NOMO-1 treated with DMSO at 0.1 percent for 48 hours (cell line): ENCODE results near the gene CENPB.
"Not testable (repeated sequence)": the region's sequence is repeated elsewhere in the genome, so short reads cannot be mapped to it uniquely, and the experiment has no call there.

Experiments used
- DNase-seq: peaks from one replicate; lab custom pipeline; 2025; ENCODE audit not compliant: unreplicated experiment; lab: John Stamatoyannopoulos, UW

Gene CENPB, protein sequence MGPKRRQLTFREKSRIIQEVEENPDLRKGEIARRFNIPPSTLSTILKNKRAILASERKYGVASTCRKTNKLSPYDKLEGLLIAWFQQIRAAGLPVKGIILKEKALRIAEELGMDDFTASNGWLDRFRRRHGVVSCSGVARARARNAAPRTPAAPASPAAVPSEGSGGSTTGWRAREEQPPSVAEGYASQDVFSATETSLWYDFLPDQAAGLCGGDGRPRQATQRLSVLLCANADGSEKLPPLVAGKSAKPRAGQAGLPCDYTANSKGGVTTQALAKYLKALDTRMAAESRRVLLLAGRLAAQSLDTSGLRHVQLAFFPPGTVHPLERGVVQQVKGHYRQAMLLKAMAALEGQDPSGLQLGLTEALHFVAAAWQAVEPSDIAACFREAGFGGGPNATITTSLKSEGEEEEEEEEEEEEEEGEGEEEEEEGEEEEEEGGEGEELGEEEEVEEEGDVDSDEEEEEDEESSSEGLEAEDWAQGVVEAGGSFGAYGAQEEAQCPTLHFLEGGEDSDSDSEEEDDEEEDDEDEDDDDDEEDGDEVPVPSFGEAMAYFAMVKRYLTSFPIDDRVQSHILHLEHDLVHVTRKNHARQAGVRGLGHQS

DNA sequence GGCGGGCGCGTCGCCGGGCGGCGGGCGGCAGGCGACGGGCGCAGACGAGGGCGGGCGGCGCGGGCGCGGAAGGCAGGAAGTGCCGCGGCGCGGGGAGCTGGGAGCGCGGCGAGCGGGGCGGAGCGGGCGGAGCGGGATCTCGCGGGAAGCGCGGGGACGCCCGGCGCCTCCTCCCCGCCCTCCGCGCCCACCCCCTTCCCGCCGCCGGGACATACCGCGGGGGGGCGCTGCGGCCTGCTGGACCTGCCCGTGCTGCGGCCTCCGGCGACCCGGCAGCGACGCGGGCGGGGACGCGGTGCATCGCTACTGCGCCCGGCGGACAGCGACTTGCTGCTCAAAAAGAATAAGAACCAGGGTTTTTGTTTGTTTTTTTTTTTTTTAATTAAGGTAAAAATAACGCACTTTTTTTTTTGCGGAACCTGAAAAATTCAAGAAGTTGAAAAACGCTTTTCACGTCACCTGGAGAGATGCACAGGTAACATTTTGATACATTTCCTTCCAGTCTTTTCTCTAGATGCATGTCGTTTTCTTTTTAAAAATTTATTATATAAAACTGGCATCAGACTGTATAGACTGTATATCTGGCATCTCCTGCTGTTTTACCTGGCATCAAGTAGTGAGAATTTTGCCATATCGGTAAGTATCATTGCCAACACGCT is at the start of gene CENPB:
Gene CENPB, minus strand, starts transcription at position 76 of the 659 bp plus-strand sequence. CDS start 257 bp downstream, outside the sequence.
- peak; percentile 86 for DNase-seq

DNA sequence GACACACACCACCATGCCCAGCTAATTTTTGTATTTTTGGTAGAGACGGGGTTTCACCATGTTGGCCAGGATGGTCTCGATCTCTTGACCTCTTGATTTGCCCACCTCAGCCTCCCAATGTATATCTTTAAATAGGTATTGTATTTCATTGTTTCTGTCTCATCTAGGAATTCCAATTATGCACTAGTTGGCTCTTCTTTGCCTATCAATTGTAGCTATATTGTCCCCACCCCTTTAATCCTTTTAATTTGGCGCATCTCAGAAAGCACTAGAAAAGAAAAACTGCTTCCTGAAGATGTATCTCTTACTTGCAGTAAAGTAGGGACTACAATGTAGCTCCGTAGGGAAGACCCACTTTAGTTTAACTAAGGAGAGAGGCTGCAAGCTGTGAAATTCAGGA is 49.6 kb upstream of the CENPB start:
- no peak for DNase-seq

DNA sequence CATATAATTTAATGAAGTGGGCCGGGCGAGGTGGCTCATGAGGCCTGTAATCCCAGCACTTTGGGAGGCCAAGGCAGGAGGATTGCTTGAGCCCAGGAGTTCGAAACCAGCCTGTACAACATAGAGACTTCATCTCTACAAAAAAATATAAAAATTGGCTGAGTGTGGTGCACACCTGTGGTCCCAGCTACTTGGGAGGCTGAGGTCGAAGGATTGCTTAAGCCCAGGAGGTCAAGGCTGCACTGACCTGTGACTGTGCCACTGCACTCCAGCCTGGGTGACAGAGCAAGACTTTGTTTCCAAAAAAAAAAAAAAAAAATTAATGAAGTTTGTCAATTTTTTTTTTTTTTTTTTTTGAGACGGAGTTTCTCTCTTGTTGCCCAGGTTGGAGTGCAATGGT is 43.4 kb upstream of the CENPB start:
- DNase-seq, result not testable (repeated sequence)

DNA sequence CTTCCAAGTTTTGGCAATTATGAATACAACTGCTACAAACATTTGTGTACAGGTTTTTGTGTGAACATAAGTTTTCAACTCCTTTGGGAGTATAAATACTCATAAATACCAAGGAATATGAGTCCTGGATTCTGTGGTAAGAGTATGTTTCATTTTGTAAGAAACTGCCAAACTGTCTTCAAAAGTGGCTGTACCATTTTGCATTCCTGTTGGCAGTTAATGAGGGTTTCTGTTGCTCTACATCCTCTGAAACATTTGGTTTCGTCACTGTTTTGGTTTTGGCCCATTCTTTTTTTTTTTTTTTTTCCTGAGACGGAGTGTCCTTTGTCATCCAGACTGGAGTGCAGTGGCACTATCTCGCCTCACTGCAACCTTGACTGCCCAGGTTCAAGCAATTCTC is 42.3 kb upstream of the CENPB start:
- no peak for DNase-seq

DNA sequence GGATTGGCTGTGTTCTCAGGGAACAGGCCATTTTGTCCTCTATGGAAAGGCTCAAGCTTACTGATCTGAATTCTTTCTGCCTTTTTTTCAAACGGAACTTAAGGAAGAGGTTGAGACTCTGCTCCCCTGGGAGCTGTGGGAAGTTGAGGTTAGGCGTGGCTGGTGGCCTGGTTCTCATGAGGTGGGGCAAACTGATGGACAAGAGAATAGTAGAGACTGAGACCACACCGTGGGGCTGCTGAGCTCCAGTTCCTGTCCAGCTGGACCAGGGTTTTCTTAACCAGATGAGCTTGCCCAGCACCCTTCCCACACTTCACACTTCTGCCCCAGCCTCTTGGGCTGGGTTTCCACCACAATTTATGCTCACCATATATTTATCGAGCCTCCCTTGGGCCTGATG is 39.9 kb upstream of the CENPB start:
- no peak for DNase-seq

DNA sequence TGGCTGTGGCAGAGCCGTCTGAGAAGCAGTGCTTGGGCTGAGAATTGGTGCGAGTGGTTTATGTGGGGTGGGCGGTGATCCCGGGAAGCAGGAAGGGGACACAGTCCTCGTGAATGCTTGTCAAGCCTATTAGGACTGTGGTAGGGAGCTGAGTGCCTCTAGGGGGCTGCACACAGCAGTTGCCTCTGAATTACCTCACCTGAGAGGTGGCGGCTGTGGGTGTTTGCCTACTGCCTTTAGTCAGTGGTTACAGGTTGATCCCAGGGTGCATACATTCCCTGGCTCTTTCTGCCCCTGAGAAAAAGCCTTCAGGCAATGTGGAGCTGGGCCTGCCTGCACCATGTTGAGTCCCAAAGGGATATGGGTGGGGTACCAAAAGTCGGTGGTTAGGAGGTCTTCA is 39.0 kb upstream of the CENPB start:
- no peak for DNase-seq

DNA sequence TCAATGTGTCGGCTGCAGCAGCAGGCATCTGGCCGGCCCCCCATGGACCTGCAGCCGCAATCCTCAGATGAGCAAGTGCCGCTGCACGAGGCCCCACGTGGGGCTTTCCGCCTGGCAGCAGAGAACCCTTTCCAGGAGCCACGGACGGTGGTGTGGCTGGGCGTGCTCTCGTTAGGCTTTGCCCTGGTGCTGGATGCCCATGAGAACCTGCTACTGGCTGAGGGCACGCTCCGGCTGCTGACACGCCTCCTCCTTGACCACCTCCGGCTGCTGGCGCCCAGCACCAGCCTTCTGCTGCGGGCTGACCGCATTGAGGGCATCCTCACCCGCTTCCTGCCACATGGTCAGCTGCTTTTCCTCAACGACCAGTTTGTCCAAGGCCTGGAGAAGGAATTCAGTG is 37.3 kb upstream of the CENPB start:
- no peak for DNase-seq

DNA sequence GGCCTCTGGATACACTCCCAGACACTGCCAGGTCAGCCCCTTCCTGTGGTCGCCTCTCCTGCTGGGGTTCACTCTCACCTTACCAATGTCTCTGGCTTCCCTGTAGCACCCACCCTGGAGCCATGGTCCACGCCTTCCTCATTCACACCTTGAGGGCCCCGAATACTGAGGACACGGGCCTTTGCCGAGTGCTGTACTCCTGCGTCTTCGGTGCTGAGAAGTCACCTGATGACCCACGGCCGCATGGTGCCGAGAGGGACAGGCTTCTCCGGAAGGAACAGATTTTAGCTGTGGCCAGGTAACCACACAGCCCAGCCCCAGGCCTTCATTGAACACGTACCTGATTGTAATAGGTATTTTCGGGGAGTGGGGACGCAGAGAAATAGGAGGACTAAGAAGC is 35.5 kb upstream of the CENPB start:
- DNase-seq, result no peak

DNA sequence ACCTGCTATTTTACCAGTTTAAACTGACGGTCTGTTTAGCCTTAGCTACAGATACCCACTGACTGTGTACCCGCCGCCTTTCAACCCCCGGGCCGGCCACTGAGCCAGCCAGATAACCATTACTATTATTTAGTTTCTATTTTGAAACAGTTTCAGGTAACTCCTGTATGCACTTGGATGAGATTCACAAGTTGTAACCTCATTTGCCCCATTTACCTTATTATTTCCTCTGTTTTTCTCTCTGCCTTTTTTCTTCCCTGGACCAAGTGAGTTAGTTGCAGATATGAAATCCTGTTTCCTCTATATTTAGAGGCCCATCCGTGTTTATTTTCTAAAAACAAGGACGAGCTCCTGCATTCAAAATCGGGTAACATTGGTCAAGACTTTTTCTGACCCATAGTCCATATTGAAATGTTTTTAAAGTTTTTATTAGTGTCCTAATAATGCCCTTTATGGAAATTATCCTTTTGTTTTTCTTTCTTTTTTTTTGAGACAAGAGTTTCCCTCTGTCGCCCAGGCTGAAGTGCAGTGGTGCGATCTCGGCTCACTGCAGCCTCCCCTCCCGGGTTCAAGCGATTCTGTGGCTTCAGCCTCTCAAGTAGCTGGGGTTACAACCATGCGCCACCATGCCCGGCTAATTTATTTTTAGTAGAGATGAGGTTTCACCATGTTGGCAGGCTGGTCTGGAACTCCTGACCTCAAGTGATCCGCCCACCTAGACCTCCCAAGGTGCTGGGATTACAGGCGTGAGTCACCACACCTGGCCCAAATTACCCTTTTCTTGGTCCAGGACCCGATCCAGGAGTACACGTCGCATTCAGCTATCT is 34.6 kb upstream of the CENPB start:
- no peak for DNase-seq

DNA sequence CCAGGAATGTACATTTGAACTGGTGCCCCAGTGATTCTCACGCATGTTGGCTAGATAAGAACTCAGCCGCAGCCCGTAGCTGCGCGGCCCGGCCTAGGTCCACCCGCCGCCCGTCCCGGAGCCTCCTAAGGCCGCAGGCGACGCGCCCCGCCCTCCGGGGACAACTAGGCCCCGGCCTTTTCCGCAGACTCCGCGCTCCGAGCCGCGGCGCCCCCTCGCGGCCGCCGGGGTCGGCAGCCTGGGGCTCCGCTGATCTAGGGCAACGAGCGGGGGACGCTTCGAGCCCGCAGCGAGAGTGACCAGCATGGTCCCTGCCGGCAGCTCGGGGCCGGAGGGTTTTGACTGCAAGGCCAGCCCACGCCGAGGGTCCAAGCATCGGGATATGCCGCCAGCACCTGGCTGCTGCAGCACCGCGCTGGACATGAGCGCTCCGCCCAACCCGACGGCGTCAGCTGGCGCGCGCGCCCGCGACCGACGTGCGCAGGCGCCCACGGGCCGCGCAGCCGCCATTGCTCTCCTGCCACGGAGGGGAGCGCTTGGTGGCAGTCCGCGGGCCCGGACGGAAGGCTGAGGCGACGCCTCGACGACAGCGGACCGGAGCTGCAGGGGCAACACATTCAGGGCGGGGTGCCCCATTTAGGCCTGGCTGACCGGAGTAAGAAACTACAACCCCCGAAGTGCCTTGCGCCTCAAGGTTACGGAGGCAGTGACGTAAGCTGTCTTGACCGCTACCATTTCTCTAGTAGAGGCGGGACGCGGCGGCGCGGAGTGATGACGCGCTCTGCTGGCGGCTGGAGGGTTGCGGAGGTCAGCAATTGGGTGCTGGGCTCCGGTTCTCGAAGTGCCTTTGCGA is 33.7 kb upstream of the CENPB start, which contains the start of gene AP5S1:
Gene AP5S1, plus strand, starts transcription at position 500 of the 853 bp plus-strand sequence. CDS start 1,571 bp downstream, outside the sequence.
- peak; percentile 93 for DNase-seq

DNA sequence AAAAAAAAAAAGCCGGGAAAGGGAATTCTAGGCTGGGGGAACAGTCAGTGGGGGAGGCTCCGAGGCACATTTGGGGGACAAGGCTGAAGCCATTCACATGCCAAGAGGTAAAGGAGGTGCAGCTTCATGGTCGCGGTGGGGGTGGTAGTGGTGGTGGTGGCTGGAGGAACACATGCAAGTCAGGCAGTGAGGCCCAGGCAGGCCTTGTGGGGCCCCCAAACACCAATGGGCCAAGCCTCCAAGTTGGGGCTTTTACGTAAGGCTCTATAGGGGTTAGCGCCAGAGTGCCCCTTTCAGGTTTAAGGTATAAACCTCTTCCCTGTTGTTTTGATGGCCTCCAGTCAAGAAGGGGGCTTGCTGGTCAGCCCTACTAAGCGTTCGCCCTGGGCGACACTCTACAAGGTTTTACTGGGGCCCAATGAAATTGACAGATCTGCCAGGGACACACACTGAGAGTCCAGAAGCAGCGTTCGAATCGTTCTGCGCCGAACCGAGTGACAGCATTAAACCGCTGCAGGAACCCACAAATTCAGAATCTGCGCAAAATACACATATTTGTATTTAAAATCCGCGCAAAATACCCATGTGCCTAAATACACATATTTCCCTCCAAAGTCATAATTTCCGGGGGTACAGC is 33.0 kb upstream of the CENPB start:
- DNase-seq, result no peak

DNA sequence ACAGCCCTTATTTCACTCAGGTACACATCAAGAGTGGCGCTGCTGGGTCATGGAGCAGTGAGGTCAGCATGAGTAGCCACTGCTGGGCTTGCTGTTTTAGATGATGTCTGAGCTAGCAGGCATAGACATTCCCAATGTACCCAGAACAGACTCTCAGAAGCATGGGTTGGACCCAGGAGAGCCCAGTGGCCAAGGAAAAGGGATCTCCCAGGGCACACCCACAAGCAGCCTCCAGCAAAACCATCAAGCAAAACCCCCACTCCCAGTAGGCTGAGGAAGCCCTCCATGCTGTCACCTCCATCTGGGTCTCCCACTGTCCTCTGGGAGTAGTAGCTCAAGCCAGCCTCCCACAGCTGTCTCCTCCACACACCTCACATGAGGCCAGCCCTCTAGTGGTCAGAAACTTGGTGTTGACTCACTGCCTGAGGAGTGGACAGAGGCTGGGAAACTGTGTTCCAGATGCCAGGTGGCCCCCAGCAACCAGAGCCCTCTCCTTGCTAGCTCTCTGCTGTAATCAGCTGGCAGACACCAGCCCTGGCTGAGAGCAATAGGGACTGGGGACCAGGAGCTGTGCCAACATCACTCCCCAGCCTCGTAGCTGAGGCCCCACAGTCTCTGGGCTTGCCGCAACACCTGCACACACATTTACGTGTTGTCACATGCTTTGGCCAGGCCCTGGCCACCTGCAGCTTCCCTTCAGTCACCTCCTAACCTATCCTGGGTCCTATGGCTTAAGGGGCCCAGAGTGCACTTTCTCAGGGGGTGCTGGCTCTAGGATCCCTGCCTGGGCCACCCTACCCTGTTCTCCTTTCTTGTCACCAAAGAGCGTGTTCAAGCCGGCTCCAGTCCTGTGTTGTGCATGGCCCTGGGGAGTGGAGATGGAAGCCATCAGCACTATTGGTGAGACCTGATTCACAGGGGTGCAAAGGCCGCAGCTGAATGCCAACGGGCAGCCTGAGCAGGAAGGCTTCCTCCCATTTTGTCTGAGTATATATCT is 31.9 kb upstream of the CENPB start:
- DNase-seq, result peak; percentile 31

DNA sequence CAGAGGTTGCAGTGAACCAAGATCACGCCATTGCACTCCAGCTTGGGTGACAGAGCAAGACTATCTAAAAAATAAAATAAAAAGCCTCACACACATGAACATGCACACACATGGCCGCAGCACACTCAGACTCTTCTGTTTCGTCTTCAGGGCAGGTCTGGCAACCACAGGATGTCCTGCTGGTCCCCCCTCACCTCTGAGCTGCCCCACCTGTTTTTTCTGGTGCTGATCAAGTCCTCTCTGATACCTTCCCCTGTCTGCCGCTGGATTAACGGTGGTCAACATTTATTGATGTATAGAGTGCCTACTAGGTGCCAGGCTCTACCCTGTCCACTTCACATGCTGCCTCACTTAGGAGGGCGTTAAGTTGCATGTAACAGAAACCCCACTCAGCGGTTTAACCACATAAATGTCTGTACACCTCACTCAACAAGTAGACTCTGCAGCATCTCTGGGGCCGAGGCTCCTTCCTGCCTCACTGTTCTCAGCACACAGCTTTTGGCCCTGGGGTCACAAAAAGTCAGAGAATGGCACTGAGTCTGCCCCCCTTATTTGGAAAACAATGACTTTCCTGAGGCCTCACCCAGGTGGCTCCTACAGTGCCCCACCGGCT is 29.3 kb upstream of the CENPB start:
- DNase-seq, result no peak

DNA sequence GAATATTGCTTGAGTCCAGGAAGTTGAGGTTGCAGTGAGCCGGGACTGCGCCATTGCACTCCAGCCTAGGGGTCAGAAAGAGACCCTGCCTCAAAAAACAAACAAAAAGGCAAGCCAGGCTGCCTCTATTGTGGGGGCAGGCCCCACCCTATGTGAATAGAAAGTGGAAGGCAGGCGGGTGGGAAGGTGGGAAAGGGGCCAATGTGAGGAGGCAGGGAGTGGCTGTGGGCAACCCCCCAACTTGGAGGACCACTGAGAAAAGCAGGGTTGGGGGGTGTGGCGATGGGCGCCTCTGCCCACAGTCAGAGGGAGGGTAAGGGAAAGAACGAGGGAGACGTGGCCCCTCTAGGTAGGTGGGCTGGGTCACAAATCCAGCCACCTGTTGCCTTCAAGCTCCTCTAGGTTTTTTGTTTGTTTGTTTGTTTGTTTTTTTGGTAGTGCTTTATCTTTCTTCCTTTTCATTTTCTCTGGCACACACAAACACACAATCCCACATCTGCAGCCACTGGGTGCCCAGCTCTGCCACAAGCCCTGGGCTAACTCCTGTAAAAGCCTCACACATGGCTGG is 28.5 kb upstream of the CENPB start:
- DNase-seq, result no peak

DNA sequence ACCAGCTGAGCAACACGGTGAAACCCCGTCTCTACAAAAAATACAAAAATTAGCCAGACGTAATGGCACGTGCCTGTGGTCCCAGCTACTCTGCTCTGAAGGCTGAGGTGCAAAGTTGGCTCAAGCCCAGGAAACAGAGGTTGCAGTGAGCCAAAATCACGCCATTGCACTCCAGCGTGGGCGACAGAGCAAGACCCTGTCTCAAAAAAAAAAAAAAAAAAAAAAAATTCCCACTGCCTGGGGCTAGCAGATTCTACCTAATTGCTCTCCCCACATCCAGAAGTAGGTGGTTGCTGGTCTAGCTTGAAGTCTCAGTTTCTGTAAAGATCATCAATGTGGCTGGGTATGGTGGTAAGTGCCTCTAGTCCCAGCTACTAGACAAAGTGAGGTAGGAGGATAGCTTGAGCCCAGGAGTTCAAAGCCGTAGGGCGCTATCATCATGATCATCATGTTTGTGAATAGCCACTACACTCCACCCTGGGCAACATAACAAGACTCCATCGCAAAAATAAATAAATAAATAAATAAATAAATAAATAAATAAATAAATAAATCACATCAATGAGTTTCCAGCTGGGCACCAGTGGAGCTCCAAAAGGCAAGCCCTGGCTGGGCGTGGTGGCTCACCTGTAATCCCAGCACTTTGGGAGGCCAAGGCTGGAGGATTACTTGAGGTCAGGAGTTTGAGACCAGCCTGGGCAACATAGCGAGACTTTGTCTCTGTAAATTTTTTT is 27.5 kb upstream of the CENPB start:
- no peak for DNase-seq

DNA sequence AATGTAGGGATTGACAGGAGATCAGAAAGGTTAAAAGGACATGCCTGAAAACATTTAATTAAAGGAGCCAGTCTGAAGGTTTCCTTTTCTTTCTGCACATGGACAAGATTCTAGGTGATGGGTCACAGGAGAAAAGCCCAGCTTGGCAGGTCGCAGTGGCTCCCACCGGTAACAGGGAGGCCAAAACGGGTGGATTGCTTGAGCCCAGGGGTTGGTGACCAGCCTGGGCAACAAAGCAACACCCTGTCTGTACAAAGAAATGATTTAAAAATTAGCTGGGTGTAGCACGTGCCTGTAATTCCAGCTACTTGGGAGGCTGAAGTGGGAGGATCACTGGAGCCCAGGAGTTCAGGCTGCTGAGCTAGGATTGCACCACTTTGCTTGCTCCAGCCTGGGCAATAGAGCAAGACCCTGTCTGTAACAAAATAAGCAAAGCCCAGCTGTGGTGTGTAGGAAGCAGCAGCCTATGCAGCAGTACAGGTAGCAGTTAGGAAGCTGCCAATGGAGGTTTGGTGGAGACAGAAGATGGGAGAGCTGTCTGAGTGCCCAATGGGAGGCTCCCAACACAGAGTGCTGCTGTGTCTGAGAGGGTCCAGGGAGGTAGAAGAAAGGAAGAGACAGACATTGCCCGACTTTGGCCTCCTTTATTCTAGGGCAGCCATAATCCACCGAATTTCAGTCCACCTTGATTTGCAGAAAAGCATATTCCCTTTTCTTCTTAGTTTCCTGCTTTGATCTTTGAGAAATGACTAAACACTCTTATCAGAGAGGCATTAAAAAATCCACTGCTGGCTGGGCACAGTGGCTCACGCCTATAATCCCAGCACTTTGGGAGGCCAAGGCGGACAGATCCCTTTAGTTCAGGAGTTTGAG is 26.7 kb upstream of the CENPB start:
- no peak for DNase-seq
